ENCODE measurements around the gene HEATR9.

DNA sequence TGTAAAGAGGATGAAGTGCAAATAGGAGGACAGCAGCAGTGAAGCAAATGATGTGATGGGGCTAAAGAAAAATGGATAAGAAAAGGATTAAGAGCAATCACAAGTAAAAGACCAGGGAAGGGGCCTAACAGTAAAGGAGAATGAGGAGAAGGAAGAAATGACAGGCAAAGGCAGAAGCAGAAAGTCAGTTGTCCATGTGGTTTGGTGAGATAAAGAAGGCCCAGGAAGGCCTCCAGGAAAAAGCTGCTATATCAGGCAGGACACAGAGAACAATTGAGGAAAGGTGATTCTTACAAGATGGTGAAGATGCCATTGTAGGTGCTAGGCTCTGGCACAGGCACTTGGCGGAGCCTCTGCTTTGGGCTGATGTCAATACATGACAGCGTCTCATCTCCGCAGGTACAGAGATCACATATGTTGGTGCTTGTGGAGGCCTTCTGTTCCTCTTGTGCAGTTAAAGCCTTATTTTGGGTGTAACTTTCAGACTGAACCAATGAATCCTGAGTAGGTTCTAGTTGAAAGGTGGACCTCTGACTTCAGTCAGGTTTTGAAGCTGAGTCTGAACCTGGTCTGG is 43.7 kb upstream of the HEATR9 start:
- TF ChIP-seq, protein P1, sequence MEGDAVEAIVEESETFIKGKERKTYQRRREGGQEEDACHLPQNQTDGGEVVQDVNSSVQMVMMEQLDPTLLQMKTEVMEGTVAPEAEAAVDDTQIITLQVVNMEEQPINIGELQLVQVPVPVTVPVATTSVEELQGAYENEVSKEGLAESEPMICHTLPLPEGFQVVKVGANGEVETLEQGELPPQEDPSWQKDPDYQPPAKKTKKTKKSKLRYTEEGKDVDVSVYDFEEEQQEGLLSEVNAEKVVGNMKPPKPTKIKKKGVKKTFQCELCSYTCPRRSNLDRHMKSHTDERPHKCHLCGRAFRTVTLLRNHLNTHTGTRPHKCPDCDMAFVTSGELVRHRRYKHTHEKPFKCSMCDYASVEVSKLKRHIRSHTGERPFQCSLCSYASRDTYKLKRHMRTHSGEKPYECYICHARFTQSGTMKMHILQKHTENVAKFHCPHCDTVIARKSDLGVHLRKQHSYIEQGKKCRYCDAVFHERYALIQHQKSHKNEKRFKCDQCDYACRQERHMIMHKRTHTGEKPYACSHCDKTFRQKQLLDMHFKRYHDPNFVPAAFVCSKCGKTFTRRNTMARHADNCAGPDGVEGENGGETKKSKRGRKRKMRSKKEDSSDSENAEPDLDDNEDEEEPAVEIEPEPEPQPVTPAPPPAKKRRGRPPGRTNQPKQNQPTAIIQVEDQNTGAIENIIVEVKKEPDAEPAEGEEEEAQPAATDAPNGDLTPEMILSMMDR (IDR thresholded peaks at IDR 0.05) = no peak
- TF ChIP-seq POLR2A (IDR thresholded peaks at IDR 0.05) = no peak

Data from esophagus squamous epithelium (tissue), 4 donors.